ENCODE measurements around the gene ANKHD1. TPM values are rescaled to one million over a fixed set of nuclear protein-coding genes. Genes with fewer than 3 reads are reported as not detected.

The ANKHD1 gene
- polyA plus RNA-seq, 4 donors = 44.2 to 136 (median 61.9) TPM

- no peak overlapping the region for H3K27ac ChIP-seq (ENCODE audit: low read depth in 1 of 3, low read length in 2 of 3)
- H3K27me3 ChIP-seq (ENCODE audit: control insufficient read depth in 3 of 3, insufficient read depth in 3 of 3, low read length in 3 of 3) = no peaks in the 10 kb centered on the region
- no peaks in the 10 kb centered on the region for H3K9me3 ChIP-seq (ENCODE audit: control insufficient read depth in 2 of 2, insufficient read depth in 1 of 2, low read depth in 1 of 2, low read length in 1 of 2)
- peaks cover 5 to 28% (median 8%) of the 10 kb centered on the region in 3 donors for H3K36me3 ChIP-seq (ENCODE audit: control insufficient read depth in 3 of 3, insufficient read depth in 2 of 3, low read depth in 1 of 3, low read length in 3 of 3)
- H3K4me3 ChIP-seq (ENCODE audit: low read depth in 1 of 3, low read length in 3 of 3) = no peak overlapping the region
- no peak for DNase-seq
- no peak for FAIRE-seq
- H3K4me1 ChIP-seq (ENCODE audit: control insufficient read depth in 3 of 3, insufficient read depth in 2 of 3, low read depth in 1 of 3, low read length in 2 of 3) = peaks cover 2 to 18% (median 4%) of the 10 kb centered on the region in 3 donors
- WGBS, 3 donors = 41 to 54% (median 48%) methylated on average over 2 of the region's 2 CpGs
Observed at GRCh38 chr5:140554454-140554853, 152.8 kb downstream of the ANKHD1 start.

GRCh38 chr5:140555747-140556312 lies 154.2 kb downstream of the ANKHD1 start:
- Histone ChIP-seq H3K4me1 (ENCODE audit: control insufficient read depth in 3 of 3, insufficient read depth in 2 of 3, low read depth in 1 of 3, low read length in 2 of 3) (peaks cover 0 to 13% (median 4%) of the 10 kb centered on the region in 3 donors), H3K36me3 (ENCODE audit: control insufficient read depth in 3 of 3, insufficient read depth in 2 of 3, low read depth in 1 of 3, low read length in 3 of 3) (peaks cover under 1 to 25% (median 2%) of the 10 kb centered on the region in 3 donors), H3K27ac (ENCODE audit: low read depth in 1 of 3, low read length in 2 of 3) (no peak overlapping the region), H3K9me3 (ENCODE audit: control insufficient read depth in 2 of 2, insufficient read depth in 1 of 2, low read depth in 1 of 2, low read length in 1 of 2) (no peaks in the 10 kb centered on the region), H3K27me3 (ENCODE audit: control insufficient read depth in 3 of 3, insufficient read depth in 3 of 3, low read length in 3 of 3) (no peaks in the 10 kb centered on the region), H3K4me3 (ENCODE audit: low read depth in 1 of 3, low read length in 3 of 3) (peak overlapping the region in 1 of 3 donors; percentile 88)
- WGBS, 3 donors = 55 to 77% (median 69%) methylated on average over 1 of the region's 1 CpG
- DNase-seq = no peak
- FAIRE-seq = no peak

GRCh38 chr5:140556438-140556837 lies 154.8 kb downstream of the ANKHD1 start:
- FAIRE-seq = no peak
- no peak overlapping the region for H3K27ac ChIP-seq (ENCODE audit: low read depth in 1 of 3, low read length in 2 of 3)
- H3K9me3 ChIP-seq (ENCODE audit: control insufficient read depth in 2 of 2, insufficient read depth in 1 of 2, low read depth in 1 of 2, low read length in 1 of 2) = no peaks in the 10 kb centered on the region
- 2 to 4% (median 3%) methylated on average over 6 of the region's 6 CpGs for WGBS, 3 donors
- no peaks in the 10 kb centered on the region for H3K27me3 ChIP-seq (ENCODE audit: control insufficient read depth in 3 of 3, insufficient read depth in 3 of 3, low read length in 3 of 3)
- peaks cover 0 to 13% (median 4%) of the 10 kb centered on the region in 3 donors for H3K4me1 ChIP-seq (ENCODE audit: control insufficient read depth in 3 of 3, insufficient read depth in 2 of 3, low read depth in 1 of 3, low read length in 2 of 3)
- peaks cover 0 to 28% (median 0%) of the 10 kb centered on the region in 3 donors for H3K36me3 ChIP-seq (ENCODE audit: control insufficient read depth in 3 of 3, insufficient read depth in 2 of 3, low read depth in 1 of 3, low read length in 3 of 3)
- peak overlapping the region in 2 of 3 donors; percentile 88 to 92 for H3K4me3 ChIP-seq (ENCODE audit: low read depth in 1 of 3, low read length in 3 of 3)
- DNase-seq = no peak

- Histone ChIP-seq H3K4me3 (ENCODE audit: low read depth in 1 of 3, low read length in 3 of 3) (peak within 1 kb of the TSS; percentile 88 to 92 (median 92)), H3K27ac (ENCODE audit: low read depth in 1 of 3, low read length in 2 of 3) (peak within 1 kb of the TSS; percentile 66 to 97 (median 79)), H3K4me1 (ENCODE audit: control insufficient read depth in 3 of 3, insufficient read depth in 2 of 3, low read depth in 1 of 3, low read length in 2 of 3) (peaks cover 0 to 13% (median 4%) of the 10 kb centered on the region in 3 donors), H3K27me3 (ENCODE audit: control insufficient read depth in 3 of 3, insufficient read depth in 3 of 3, low read length in 3 of 3) (no peaks in the 10 kb centered on the region), H3K36me3 (ENCODE audit: control insufficient read depth in 3 of 3, insufficient read depth in 2 of 3, low read depth in 1 of 3, low read length in 3 of 3) (peaks cover 0 to 31% (median 0%) of the 10 kb centered on the region in 3 donors), H3K9me3 (ENCODE audit: control insufficient read depth in 2 of 2, insufficient read depth in 1 of 2, low read depth in 1 of 2, low read length in 1 of 2) (no peaks in the 10 kb centered on the region)
- FAIRE-seq = no peak
- 0% methylated on average over 39 to 46 of the region's 46 CpGs for WGBS, 3 donors
- DNase-seq = peak; percentile 90 to 97
Observed at GRCh38 chr5:140557136-140557805, 155.6 kb downstream of the ANKHD1 start, which contains the start of gene SRA1. TSS of gene SRA1 (minus strand) at chr5:140557473. CDS start at chr5:140557452, 21 bp downstream.

GRCh38 chr5:140557965-140558364 lies 156.3 kb downstream of the ANKHD1 start:
- no peak for DNase-seq
- Histone ChIP-seq H3K27ac (ENCODE audit: low read depth in 1 of 3, low read length in 2 of 3) (peak overlapping the region; percentile 66 to 97 (median 79)), H3K9me3 (ENCODE audit: control insufficient read depth in 2 of 2, insufficient read depth in 1 of 2, low read depth in 1 of 2, low read length in 1 of 2) (no peaks in the 10 kb centered on the region), H3K36me3 (ENCODE audit: control insufficient read depth in 3 of 3, insufficient read depth in 2 of 3, low read depth in 1 of 3, low read length in 3 of 3) (peaks cover 0 to 31% (median 0%) of the 10 kb centered on the region in 3 donors), H3K4me1 (ENCODE audit: control insufficient read depth in 3 of 3, insufficient read depth in 2 of 3, low read depth in 1 of 3, low read length in 2 of 3) (peaks cover 0 to 13% (median 4%) of the 10 kb centered on the region in 3 donors), H3K27me3 (ENCODE audit: control insufficient read depth in 3 of 3, insufficient read depth in 3 of 3, low read length in 3 of 3) (no peaks in the 10 kb centered on the region), H3K4me3 (ENCODE audit: low read depth in 1 of 3, low read length in 3 of 3) (no peak overlapping the region)
- no peak for FAIRE-seq
- 79 to 83% (median 83%) methylated on average over 3 of the region's 3 CpGs for WGBS, 3 donors

- H3K9me3 ChIP-seq (ENCODE audit: control insufficient read depth in 2 of 2, insufficient read depth in 1 of 2, low read depth in 1 of 2, low read length in 1 of 2) = no peaks in the 10 kb centered on the region
- WGBS, 3 donors = 92 to 98% (median 98%) methylated on average over 9 of the region's 9 CpGs
- DNase-seq (no peak), FAIRE-seq (no peak)
- no peaks in the 10 kb centered on the region for H3K27me3 ChIP-seq (ENCODE audit: control insufficient read depth in 3 of 3, insufficient read depth in 3 of 3, low read length in 3 of 3)
- no peak overlapping the region for H3K4me3 ChIP-seq (ENCODE audit: low read depth in 1 of 3, low read length in 3 of 3)
- peaks cover 0 to 15% (median 6%) of the 10 kb centered on the region in 3 donors for H3K4me1 ChIP-seq (ENCODE audit: control insufficient read depth in 3 of 3, insufficient read depth in 2 of 3, low read depth in 1 of 3, low read length in 2 of 3)
- H3K36me3 ChIP-seq (ENCODE audit: control insufficient read depth in 3 of 3, insufficient read depth in 2 of 3, low read depth in 1 of 3, low read length in 3 of 3) = peaks cover 0 to 31% (median 0%) of the 10 kb centered on the region in 3 donors
- no peak overlapping the region for H3K27ac ChIP-seq (ENCODE audit: low read depth in 1 of 3, low read length in 2 of 3)
Observed at GRCh38 chr5:140558542-140558941, 156.9 kb downstream of the ANKHD1 start.

- WGBS, 3 donors = 90 to 94% (median 92%) methylated on average over 10 of the region's 10 CpGs
Observed at GRCh38 chr5:140560227-140560626, 158.6 kb downstream of the ANKHD1 start.

GRCh38 chr5:140561753-140562523 lies 160.3 kb downstream of the ANKHD1 start:
- no peak overlapping the region for H3K27ac ChIP-seq (ENCODE audit: low read depth in 1 of 3, low read length in 2 of 3)
- FAIRE-seq = no peak
- H3K27me3 ChIP-seq (ENCODE audit: control insufficient read depth in 3 of 3, insufficient read depth in 3 of 3, low read length in 3 of 3) = no peaks in the 10 kb centered on the region
- H3K4me1 ChIP-seq (ENCODE audit: control insufficient read depth in 3 of 3, insufficient read depth in 2 of 3, low read depth in 1 of 3, low read length in 2 of 3) = peaks cover 0 to 14% (median 9%) of the 10 kb centered on the region in 3 donors
- no peaks in the 10 kb centered on the region for H3K9me3 ChIP-seq (ENCODE audit: control insufficient read depth in 2 of 2, insufficient read depth in 1 of 2, low read depth in 1 of 2, low read length in 1 of 2)
- WGBS, 3 donors = 87 to 95% (median 92%) methylated on average over 10 of the region's 10 CpGs
- no peak overlapping the region for H3K4me3 ChIP-seq (ENCODE audit: low read depth in 1 of 3, low read length in 3 of 3)
- no peak for DNase-seq
- H3K36me3 ChIP-seq (ENCODE audit: control insufficient read depth in 3 of 3, insufficient read depth in 2 of 3, low read depth in 1 of 3, low read length in 3 of 3) = peaks cover 0 to 40% (median 2%) of the 10 kb centered on the region in 3 donors

More at GRCh38 chr5:140560227-140560626, 158.6 kb downstream of the ANKHD1 start:
- Histone ChIP-seq H3K9me3 (ENCODE audit: control insufficient read depth in 2 of 2, insufficient read depth in 1 of 2, low read depth in 1 of 2, low read length in 1 of 2) (no peaks in the 10 kb centered on the region), H3K4me3 (ENCODE audit: low read depth in 1 of 3, low read length in 3 of 3) (no peak overlapping the region), H3K36me3 (ENCODE audit: control insufficient read depth in 3 of 3, insufficient read depth in 2 of 3, low read depth in 1 of 3, low read length in 3 of 3) (peaks cover 0 to 31% (median 0%) of the 10 kb centered on the region in 3 donors), H3K27me3 (ENCODE audit: control insufficient read depth in 3 of 3, insufficient read depth in 3 of 3, low read length in 3 of 3) (no peaks in the 10 kb centered on the region), H3K4me1 (ENCODE audit: control insufficient read depth in 3 of 3, insufficient read depth in 2 of 3, low read depth in 1 of 3, low read length in 2 of 3) (peaks cover 0 to 13% (median 11%) of the 10 kb centered on the region in 3 donors), H3K27ac (ENCODE audit: low read depth in 1 of 3, low read length in 2 of 3) (no peak overlapping the region)
- DNase-seq (no peak), FAIRE-seq (no peak)

Data from small intestine (tissue), 7 donors.